ENCODE data around the gene ZNF628.

DNA sequence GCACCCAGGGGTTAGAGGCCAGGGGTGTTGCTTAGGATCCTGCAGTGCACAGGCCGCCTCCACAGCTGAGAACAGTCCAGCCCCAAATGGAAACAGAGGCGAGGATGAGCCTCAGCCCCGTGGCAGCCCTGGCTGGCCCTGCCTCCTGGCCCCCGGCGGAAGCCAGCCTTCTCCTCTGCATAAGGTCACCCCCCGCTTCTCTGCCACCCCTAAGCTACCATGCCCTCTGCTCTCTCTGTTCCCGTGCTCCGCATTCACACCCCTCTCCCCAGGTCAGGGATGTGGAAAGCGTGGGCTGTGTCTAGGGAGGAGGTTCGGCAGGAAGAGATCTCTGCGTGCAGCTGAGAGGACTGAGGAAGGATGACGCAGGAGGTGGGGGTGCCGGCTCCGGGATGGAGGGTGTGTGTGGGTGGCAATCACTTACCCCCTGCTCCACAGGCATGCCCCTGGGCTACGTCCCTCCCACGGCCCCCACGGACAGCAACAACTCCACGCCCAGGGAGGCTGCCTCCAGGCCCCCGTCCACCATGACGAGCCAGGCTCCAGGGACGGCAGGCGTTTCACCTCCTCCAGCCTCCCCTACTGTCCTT is 17.9 kb downstream of the ZNF628 start:
- TF ChIP-seq, protein P1, sequence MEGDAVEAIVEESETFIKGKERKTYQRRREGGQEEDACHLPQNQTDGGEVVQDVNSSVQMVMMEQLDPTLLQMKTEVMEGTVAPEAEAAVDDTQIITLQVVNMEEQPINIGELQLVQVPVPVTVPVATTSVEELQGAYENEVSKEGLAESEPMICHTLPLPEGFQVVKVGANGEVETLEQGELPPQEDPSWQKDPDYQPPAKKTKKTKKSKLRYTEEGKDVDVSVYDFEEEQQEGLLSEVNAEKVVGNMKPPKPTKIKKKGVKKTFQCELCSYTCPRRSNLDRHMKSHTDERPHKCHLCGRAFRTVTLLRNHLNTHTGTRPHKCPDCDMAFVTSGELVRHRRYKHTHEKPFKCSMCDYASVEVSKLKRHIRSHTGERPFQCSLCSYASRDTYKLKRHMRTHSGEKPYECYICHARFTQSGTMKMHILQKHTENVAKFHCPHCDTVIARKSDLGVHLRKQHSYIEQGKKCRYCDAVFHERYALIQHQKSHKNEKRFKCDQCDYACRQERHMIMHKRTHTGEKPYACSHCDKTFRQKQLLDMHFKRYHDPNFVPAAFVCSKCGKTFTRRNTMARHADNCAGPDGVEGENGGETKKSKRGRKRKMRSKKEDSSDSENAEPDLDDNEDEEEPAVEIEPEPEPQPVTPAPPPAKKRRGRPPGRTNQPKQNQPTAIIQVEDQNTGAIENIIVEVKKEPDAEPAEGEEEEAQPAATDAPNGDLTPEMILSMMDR (IDR thresholded peaks at IDR 0.05; ENCODE audit: borderline replicate concordance, extremely low read depth, low read length, poor library complexity, severe bottlenecking) = no peak
- TF ChIP-seq EZH2 (IDR thresholded peaks at IDR 0.05; ENCODE audit: borderline replicate concordance, low read depth, low read length, severe bottlenecking) = no peak

Measured in DND-41 (cell line).